GM13977 (cell line): Measurements from ENCODE around the gene ANKRD2.

Experiments used
- DNase-seq: peaks from one replicate; pipeline ENCODE4 v3.0.0; 2012; ENCODE audit warnings: low spot score
- in situ Hi-C: fragments of 300-500 bp; cut with MboI; formaldehyde crosslinking; loops from one replicate; pipeline ENCODE4 v1.12.0; 2022; ENCODE audit warnings: low sequenced_read_pairs, low pct_unique_long_range_greater_than_20kb, mixed read lengths, inconsistent platforms; ENCODE audit not compliant: unreplicated experiment
- TF ChIP-seq, protein P1 (sequence below): IDR thresholded peaks from 2 replicates; pipeline ENCODE4 v1.5.1; 2012; ENCODE audit warnings: mild to moderate bottlenecking, control low read depth; ENCODE audit not compliant: insufficient read depth; ENCODE audit errors: extremely low read depth, missing control alignments

ANKRD2 gene

DNA sequence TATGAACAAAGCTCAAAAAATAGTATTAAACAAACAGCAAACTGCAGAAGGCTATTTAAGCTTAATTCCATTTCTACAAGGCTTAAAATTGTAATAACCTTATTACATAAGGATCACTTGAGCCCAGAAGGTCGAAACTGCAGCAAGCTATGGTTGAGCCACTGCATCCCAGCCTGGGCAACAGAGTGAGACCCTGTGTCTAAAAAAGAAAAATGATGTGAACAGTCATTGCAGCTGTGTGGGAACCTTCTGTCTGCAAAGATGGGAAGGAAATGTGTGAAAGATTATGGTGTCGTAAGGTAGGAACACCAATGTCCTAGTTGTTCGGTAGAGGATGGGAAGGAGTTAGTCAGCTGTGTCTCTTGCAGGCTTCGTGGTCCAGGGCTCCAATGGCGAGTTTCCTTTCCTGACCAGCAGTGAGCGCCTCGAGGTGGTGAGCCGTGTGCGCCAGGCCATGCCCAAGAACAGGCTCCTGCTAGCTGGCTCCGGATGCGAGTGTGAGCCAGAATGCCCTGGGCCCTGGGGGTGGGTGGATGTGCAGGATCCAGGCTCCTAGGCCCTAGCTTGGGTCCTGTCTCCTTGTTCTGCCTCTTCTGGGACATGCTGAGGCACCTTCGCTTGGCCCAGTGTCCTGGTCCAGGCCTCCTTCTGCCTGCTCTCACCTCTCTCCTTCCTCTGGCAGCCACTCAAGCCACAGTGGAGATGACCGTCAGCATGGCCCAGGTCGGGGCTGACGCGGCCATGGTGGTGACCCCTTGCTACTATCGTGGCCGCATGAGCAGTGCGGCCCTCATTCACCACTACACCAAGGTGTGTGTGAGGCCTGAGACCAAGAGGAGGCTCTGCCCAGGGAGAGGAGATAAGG, 26.1 kb downstream of the ANKRD2 start:
- in situ Hi-C loops: no loop called here
- TF ChIP-seq, protein P1, sequence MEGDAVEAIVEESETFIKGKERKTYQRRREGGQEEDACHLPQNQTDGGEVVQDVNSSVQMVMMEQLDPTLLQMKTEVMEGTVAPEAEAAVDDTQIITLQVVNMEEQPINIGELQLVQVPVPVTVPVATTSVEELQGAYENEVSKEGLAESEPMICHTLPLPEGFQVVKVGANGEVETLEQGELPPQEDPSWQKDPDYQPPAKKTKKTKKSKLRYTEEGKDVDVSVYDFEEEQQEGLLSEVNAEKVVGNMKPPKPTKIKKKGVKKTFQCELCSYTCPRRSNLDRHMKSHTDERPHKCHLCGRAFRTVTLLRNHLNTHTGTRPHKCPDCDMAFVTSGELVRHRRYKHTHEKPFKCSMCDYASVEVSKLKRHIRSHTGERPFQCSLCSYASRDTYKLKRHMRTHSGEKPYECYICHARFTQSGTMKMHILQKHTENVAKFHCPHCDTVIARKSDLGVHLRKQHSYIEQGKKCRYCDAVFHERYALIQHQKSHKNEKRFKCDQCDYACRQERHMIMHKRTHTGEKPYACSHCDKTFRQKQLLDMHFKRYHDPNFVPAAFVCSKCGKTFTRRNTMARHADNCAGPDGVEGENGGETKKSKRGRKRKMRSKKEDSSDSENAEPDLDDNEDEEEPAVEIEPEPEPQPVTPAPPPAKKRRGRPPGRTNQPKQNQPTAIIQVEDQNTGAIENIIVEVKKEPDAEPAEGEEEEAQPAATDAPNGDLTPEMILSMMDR: no peak
- no peak for DNase-seq

DNA sequence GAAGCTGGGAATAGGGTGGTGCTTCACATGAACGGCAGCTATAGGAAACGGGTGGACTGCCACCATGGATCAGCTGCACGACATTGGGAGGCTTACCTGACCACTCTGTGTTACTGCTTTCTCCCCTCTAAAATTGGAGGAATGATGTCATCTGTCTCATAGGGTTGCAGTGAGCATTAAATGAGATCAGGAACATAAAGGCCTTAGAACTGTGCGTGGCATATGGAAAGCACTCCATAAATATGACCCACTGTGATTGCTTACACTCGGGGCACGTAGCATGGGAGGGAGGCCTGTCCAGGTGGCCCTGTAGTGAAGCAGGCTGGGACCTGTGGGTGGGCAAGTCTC, 26.7 kb downstream of the ANKRD2 start:
- DNase-seq: no peak
- TF ChIP-seq, protein P1: no peak
- in situ Hi-C loops: no loop called here

DNA sequence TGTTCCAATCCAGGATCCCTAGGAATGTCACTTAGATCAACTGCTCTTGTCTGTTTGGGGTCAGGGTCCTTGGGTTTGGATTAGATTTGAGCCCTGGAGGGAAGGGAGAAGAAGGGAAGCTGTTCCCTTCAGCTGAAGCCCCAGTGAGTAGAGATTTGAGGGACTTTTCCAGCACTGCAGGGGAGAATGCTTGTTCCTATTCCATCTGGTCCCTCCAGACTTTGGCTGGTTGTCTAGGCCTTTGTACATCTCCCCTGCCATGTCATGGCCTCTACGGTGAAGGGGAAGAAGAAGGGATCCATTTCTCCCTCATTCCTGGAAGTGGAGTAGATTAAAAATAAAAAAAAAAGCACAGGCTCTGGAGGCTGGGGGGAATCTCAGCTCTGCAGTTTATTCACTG, 28.0 kb downstream of the ANKRD2 start:
- in situ Hi-C loops: no loop called here
- DNase-seq: no peak
- TF ChIP-seq, protein P1: no peak

GRCh38 chr10:97601268-97602215, 29.0 kb downstream of the ANKRD2 start:
- in situ Hi-C loops: no loop called here
- no peak for DNase-seq
- TF ChIP-seq, protein P1: no peak

DNA sequence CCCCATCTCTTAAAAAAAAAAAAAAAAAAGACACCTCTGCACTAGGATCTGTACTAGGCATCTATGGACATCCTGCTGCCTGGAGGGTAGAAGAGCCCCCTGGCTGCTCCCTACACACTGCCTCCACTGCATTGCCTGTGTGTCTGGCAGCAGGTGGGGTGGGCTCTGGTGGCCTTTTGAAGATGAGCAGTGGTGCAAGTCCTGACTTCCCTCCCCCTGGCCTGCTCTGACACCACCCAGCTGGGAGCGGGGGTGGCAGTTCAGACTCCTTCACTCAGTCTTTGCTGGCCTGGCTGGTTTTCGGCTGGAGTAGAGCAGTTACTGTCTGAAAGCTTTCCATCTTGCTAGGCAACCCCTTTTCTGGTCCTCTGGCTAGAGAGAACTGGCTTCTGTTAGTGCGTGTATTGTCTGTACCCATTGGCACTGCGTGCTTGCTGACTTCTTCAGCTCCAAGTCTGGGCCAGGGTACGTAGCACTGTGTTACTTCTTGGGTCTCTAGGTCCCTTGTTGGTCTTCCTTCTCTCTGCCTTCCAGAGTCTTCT, 34.6 kb downstream of the ANKRD2 start:
- DNase-seq: no peak
- TF ChIP-seq, protein P1: no peak
- in situ Hi-C loops: no loop called here

DNA sequence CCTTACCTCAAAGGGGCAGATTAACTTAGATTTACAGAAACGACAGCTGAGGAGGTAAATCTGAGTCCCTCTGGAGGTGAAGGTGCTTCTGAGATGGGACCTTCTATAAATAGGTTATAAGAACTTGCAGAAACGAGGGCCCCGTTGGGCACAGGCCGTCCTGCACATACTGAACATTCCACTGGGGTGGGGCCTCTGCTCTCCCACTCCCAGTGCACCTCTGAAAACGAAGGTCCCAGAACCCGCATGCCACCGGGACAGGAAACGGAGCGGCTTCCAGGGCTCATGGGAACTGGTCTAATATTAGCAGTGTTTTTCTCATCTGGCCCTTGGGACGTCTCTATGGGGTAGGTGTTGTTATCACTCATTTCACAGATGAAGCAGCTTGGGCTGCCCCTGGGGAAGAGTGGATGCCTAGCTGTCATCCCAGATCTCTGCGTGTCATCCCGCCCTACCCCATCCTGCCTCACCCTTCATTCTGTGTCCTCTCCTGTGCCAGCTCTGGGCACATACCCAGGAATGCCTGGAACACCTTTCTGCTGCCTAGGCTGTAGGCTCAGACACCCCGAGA, 36.5 kb downstream of the ANKRD2 start:
- TF ChIP-seq, protein P1: no peak
- in situ Hi-C loops: no loop called here
- no peak for DNase-seq
